Measurements from ENCODE around the gene KREMEN2.

KREMEN2 gene

GRCh38 chr16:2966808-2967191 is 2.7 kb downstream of the KREMEN2 start:
- no peak for DNase-seq

GRCh38 chr16:2967211-2967631 is 3.1 kb downstream of the KREMEN2 start:
- DNase-seq: no peak

GRCh38 chr16:2967721-2968161 is 3.7 kb downstream of the KREMEN2 start:
- no peak for DNase-seq

- peak in 1 of 2 donors; percentile 51 for DNase-seq
Observed at GRCh38 chr16:2968368-2968737, 4.3 kb downstream of the KREMEN2 start.

- DNase-seq: peak; percentile 82 to 84
Observed at GRCh38 chr16:2968738-2969544, 4.9 kb downstream of the KREMEN2 start, which contains the start of gene PAQR4. TSS of gene PAQR4 (plus strand) at chr16:2969348. CDS start at chr16:2969675, 327 bp downstream.

- DNase-seq: peak; percentile 63 to 64
Observed at GRCh38 chr16:2969545-2970521, 5.8 kb downstream of the KREMEN2 start.

GRCh38 chr16:2970563-2970962 is 6.5 kb downstream of the KREMEN2 start:
- no peak for DNase-seq

- no peak for DNase-seq
Observed at GRCh38 chr16:2971134-2971984, 7.3 kb downstream of the KREMEN2 start.

GRCh38 chr16:2971985-2972784 is 8.1 kb downstream of the KREMEN2 start:
- DNase-seq: no peak

- DNase-seq: no peak
Observed at GRCh38 chr16:2973093-2973492, 9.0 kb downstream of the KREMEN2 start.

GRCh38 chr16:2973605-2974318 is 9.7 kb downstream of the KREMEN2 start:
- no peak for DNase-seq

GRCh38 chr16:2974319-2975056 is 10.4 kb downstream of the KREMEN2 start:
- DNase-seq: no peak

GRCh38 chr16:2975161-2975795 is 11.2 kb downstream of the KREMEN2 start:
- no peak for DNase-seq

- DNase-seq: no peak
Observed at GRCh38 chr16:2976201-2976600, 12.1 kb downstream of the KREMEN2 start.

GRCh38 chr16:2976673-2977072 is 12.6 kb downstream of the KREMEN2 start:
- no peak for DNase-seq

GRCh38 chr16:2977440-2977839 is 13.4 kb downstream of the KREMEN2 start:
- no peak for DNase-seq

- no peak for DNase-seq
Observed at GRCh38 chr16:2979669-2980226, 15.7 kb downstream of the KREMEN2 start.

- DNase-seq: peak; percentile 93 to 94
Observed at GRCh38 chr16:2980227-2981176, 16.4 kb downstream of the KREMEN2 start, which contains the start of gene PKMYT1. TSS of gene PKMYT1 (minus strand) at chr16:2980446. CDS start at chr16:2979657, 789 bp downstream.

All from CD4-positive, alpha-beta T cell treated with Interleukin-4 for 1 hour (primary cell).